Brain pericyte (primary cell): Measurements from ENCODE around the gene TMEM63C.

Experiments used
- DNase-seq: peaks from one replicate; pipeline ENCODE4 v3.0.0-alpha.2; 2012; ENCODE audit warnings: low read depth, low spot score

TMEM63C gene, protein sequence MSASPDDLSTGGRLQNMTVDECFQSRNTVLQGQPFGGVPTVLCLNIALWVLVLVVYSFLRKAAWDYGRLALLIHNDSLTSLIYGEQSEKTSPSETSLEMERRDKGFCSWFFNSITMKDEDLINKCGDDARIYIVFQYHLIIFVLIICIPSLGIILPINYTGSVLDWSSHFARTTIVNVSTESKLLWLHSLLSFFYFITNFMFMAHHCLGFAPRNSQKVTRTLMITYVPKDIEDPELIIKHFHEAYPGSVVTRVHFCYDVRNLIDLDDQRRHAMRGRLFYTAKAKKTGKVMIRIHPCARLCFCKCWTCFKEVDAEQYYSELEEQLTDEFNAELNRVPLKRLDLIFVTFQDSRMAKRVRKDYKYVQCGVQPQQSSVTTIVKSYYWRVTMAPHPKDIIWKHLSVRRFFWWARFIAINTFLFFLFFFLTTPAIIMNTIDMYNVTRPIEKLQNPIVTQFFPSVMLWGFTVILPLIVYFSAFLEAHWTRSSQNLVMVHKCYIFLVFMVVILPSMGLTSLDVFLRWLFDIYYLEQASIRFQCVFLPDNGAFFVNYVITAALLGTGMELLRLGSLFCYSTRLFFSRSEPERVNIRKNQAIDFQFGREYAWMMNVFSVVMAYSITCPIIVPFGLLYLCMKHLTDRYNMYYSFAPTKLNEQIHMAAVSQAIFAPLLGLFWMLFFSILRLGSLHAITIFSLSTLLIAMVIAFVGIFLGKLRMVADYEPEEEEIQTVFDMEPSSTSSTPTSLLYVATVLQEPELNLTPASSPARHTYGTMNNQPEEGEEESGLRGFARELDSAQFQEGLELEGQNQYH

DNA sequence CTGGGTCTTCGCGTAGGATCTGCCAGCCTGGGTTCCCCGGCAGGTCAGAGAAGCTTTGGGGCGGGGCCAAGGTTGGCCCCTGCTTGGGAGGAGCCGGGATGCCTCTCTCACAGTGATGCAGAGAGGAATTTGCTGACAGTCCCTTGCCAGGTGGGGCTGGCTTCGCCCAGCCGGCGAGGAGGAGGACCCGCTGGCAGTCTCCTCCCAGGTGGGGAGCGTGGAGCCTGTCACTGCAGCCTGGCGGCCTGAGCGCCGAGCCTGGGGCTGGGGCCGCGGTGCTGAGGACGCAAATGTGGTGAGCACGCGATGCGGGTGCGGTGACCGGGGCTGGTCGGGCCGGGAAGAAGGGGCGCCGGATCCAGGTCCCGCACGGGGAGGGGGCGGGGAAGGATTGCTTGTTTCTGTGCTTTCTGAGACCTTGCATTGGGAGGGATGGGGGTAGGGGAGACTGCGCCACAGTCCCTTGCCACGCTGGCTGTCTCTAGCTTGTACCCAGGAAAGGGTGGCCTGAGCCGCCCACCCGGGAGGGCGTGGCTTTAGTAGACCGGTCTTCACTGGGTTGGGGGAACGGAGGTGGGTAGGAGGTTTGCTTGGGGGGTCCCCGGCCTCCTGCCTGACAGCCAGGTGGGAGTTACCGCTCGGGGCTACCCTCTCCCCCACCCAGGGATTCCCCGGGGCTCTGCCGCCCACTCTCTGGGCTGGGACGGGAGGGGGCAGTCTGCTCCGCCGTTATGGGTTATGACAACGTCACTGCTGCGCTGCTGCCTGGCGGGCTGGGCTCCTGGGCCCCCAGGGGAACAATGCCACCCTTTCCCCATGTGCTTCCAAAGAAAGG lies at the start of gene TMEM63C:
Gene TMEM63C, plus strand, starts transcription at position 196 of the 835 bp plus-strand sequence. CDS start 37,016 bp downstream, outside the sequence.
- DNase-seq, result no peak

DNA sequence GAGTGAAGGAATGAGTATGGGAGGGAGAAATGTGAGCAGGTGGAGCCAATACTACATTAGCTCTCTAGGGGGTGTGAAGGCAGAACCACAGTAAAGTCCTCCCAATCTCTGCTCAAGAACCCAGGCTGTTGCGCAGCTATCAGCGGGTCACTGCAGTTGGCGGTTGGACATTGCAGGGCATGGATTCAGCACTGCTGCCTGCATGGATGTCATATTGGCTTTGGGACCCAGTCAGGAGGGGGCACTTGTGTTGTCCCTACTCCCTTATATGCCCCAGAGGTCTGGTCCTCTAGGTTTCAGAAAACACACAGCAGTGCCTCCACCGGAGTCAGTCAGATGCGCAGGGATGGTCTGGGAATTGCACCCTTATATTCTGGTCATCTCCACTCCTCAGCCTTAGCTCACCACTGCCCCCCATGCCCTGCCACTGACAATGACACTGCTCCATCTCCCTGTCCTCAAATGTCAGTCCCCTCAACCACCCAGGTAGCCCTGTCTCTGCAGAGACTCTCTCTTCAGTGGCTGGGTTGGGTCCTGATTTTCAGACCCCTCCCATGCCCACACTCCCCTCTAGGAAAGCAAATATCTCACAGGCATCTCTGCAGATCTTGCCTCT lies 49.6 kb upstream of the TMEM63C start:
- no peak for DNase-seq

DNA sequence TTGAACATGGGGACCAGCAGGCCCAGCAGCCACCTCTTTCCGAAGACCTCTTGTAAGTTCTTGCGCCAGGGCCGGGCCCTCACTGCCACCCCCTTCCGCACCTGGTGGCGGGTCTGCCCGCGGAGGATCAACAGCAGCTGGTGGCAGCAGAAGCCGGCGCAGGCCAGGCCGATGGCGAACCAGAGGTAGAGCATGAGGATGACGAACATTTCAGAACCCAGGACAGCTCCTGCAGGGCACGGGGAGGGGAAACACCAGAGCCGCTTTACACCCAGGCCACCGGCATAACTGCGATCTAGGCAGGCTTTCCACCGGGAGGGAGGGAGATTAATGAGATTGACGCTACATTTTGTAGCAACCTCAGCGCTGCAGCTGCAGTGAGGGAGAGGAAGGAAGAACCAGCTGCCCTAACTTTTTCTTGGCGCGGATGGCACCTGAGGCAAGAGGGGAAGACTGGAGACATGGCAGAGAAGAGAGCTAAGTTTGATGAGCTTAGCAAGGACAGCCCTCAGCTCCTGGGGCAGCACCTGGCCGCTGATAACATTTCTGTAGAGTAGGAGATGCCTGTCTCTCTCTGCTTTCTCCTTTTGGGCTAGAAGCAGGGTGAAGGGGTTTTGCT lies 47.8 kb upstream of the TMEM63C start:
- no peak for DNase-seq

DNA sequence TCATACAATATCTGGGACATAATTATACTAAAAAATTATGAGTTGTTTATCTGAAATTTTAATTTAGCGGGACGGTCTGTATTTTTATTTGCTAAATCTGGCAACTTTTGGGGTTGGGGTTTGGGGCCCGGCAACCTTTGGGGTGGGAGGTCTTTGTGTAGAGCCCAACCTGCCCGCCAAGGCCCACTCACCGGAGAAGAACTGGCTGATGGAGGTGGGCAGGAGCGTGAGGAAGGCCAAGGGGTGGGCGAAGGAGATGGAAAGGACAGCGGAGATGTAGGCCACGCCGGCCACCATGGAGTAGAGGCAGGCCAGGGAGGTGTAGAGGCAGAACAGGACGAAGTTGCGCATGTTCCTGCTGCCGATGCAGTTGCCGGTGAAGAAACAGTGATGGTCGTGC lies 42.6 kb upstream of the TMEM63C start:
- DNase-seq, result no peak

DNA sequence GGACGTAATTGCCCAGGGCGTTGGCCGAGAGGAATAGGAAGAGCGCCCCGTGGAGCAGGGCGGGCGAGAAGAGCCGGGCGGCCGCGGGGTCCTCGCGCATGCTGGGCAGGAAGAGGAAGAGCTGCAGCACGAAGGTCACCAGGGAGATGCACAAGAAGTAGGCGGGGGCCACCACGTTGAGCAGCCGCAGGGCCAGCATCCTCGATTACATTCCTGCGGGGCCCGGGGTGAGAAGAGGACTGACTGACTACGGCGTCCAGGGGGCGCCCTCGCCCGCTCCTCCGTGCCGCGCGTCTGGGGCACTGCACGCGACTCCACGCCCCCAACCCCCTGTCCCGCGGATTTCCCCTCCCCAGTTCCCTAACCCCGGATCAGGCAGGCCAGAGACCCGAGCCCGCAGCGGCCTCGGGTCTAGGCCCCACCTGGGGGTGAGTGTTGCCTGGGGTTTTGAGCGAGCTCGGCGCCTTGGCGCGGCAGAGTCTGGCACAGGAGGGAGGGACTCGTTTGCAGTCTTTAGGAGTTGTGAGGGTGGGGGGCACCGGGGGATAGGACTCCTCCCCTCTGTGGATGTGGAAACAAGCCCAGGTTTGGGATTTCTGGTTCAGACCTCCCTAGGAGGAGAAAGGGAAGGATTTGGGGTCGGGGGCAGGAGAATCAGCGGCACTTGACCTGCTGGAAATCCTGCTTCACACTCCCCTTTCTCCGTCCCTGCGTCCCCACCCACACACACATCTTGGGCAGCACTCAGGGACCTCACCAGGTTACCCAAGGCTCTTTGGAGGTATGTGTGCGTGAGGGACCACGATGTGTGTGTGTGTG lies 41.8 kb upstream of the TMEM63C start:
- DNase-seq, result no peak

DNA sequence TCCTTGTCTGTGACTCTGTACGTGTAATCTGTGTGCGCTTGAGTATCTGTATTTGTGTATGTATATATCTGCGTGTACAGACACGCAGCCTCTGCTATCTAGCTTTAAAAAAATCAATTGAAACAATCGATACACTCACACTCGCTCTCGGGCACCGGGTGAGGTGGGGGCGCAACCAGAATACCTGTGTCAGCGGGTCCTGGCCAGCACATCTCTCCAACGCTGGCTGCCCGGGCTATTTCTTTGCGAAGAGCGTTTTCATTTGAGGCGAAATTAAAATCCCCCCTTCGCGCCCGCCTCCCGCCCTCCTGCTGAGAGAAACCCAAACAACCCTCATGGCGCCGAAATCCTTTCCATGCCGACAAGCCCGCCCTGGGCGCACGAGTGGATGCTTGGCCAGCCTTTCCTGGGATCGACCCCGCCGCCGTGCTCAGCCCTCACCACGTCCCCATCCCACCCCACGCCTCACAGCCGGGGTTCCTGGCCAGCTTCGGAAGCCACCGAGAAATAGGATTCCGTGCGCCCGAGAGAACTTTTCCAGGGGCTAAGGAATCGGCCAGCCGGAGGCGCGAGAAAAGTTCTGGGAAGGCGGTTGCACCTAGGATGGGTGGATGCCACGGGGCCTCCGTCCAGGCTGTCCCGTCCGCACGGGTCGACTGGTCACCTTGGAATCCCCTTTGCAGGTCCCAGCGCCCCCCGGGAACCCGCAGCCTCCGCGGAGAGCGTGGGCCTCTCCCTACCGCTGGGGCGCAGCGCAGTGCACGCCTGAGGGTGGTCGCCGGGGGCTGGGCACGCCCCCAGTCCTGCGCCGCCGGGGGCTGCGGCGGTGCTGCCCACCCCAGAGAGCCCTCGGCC lies 41.0 kb upstream of the TMEM63C start:
- DNase-seq, result no peak

DNA sequence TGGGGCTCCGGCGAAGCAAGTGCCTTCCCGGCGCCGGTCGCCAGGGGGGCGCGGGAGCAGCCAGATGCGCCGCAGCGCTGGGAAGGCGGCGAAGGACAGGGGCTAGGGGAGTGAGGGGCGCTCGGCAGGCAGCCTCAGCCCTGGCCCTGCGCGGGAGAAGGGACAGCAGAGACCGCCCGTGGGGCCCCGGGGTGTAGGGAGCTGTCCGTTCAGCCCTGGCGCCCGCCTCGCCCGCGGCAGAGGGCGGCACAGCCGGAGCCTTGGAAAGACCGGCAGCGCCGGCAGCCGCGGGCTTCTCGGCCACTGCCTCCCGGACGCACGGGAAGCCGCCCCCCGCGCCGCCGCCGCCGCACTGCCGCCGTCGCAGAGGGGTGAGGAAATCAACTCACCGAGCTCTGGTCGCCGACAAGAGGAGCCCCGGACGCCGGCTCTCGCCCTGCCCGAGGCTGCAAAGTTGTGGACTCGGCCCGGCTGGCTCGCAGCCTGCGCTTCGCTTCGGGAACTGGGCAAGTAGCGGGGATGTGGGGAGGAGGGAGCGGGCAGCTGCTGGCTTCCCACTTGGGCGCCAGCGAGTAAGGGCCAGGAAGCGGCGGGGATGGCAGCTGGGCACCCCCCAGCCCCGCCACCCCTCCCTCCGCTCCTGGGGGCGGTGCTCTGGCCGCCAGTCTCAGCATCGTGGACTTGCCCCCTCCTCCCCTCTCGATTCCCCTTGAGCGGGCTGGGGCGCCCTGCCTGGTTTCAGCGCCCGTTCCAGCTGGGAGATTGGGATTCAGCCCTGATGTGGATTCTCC lies 40.2 kb upstream of the TMEM63C start, which contains the start of gene ZDHHC22:
Gene ZDHHC22, minus strand, starts transcription at position 578 of the 791 bp plus-strand sequence. CDS start 2,053 bp downstream, outside the sequence.
- no peak for DNase-seq

DNA sequence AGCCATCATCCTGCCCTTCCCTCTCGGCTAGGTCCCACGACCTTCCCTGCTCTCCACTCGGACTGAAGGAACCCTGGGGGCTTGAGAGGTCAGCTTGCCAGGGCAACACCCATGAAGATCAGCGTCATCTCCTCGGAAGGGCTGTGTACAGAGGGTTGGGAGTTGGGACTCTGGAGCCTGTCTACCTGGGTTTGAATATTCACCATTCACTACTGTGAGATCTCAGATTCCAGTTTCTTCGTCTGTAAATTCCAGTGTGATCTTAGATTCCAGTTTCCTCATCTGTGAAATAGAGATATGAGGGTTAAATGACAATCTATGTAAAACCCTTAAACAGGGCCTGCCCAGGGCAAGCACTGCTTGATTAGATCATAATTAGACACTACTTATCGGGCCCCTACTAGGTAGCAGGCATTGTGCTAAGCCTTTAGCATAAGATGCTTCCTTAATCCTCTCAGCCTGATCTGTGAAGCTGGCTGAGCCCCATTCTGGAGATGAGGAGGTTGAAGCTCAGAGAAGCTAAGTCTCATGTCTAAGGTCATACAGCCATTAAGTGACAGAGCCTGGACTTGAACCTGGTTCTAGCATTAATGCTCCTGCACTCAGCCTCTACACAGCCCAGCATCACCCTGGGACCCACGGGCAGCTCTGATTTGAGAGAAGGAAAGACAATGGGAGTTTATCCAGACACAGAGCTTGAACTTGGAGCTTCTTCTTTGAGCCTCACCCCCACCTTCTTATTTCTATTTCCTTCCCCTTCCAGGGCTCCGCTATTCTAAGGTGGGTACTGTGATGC lies 39.4 kb upstream of the TMEM63C start:
- DNase-seq, result no peak

DNA sequence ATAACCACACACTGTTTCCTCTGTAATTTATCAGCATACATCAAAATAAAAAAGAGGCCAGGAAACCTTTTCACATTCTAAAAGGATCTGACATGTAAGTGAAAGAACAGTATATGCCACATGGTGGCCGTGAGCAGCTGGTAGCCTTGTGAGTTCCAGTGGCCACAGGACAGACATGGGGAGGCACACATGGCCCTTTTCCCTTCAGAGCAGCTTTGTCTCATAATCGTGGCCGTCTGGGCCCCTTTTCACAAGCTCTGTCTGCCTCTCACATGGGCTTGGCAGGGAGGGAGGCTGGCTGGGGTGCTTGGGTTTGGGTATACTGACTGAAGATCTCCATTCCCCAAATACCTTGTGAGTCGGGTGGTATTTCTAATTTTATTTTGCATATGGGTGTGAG lies 38.5 kb upstream of the TMEM63C start:
- DNase-seq, result no peak

DNA sequence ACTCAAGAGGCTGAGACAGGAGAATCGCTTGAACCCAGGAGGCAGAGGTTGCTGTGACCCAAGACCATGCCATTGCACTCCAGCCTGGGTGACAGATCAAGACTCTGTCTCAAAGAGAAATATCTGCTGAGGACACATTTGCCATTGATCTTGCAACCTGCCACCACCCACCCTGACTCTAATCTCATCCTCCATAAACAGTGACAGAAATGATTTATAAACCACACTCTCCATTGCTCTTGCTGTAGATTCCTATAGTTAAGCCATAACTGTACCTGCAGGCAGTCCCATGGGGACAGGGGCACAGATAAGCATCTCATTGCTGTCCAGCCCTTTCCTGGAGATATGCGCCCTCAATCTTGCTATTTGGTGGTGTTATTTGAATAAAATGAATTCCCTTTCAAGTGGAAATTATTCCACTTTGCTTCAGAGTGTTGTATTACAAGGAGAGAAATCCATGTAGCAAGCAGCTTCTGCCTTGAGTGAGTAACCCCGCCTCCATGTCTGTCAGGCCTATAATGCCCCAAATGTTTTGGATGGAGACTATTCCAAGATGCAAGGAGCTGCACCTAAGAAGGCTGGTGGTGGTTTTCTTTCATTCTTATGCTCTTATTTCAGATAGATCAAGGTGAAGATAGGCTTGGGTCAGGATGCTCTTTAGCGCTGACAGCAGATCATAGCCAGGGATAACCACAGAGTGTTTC lies 37.0 kb upstream of the TMEM63C start:
- DNase-seq, result no peak

DNA sequence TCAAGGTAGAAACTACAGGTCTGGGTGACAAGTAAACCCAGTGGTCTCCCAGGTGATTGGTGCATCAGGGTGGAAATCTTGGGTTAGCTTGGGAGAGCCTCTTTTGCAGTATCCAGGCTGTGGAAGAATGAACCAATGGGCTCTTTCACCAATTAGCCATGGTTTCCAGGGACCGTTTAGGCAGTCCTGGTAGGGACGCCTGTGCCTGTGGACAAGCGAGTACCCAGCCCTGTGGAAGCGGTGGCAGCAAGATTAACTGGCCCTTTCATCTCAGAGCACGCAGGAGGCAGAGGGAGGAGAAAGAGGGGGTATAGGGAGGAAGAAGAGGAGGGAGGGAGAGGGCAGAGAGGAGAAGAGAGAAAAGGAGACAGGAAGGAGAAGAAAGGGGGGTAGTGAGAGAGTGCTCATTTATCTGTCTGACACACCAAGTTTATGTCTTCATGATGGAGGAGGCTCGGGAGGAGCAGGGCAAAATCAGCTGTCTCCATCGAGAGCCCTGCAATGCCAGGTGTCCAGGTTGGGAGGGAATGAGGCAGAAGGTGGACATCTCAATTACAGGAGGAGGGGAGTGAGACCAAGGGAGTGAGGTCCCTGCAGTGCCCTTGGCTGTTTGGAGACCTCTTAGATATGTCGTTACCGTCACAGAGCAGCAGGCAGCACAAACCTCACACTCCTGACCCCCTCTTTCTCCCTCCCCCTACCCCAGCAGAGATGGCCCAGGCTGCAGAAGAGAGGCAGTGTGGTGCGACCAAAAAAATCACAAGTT lies 35.4 kb upstream of the TMEM63C start:
- DNase-seq, result no peak

DNA sequence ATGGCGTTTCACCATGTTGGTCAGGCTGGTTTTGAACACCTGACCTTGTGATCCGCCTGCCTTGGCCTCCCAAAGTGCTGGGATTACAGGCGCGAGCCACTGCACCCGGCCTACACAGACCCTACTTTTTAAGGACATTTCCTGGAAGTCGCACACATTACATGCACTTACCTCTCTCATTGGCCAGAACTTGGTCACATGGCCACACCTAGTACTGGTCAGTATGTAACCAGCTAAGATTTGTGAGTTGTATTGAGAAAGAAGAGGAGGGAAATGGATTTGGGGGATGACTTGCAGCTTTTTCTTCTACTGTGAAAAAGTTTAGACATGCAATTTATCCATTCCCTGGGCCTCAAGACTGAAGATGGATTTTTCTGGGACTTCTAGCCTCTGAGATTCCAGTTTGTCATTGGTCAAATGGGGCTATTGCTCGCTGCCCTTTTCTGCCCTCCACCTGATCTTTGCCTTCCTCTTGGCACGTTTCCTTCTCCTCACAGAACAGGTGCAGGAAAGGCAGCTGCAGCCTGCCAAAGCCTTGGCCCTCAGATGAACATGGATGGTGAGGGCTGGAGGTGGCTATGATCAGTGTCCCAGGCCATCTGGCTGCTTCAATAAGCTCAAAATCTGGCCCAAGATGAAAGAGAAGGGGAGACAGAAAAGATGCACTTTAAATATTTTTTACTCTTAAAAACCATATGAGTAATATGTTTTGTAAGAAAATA lies 32.9 kb upstream of the TMEM63C start:
- no peak for DNase-seq

DNA sequence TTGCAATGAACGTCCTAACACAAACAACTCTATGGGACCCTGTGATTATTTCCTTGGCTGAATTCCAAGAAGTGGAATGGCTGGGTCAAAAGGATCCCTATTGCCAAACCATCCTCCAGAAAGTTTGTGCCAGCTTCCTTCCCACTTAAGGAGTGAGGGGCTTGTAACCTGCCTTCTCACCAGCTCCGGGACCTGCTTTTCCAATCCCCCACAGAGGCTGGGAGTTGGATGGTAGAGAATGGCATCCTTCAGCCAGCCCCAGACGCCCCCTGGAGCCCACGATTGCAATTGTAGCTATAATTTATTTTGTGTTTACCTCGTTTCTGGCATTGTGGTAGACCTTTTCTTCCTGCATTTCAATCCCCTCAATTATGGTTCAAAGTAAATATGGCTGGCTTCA lies 30.4 kb upstream of the TMEM63C start:
- no peak for DNase-seq

DNA sequence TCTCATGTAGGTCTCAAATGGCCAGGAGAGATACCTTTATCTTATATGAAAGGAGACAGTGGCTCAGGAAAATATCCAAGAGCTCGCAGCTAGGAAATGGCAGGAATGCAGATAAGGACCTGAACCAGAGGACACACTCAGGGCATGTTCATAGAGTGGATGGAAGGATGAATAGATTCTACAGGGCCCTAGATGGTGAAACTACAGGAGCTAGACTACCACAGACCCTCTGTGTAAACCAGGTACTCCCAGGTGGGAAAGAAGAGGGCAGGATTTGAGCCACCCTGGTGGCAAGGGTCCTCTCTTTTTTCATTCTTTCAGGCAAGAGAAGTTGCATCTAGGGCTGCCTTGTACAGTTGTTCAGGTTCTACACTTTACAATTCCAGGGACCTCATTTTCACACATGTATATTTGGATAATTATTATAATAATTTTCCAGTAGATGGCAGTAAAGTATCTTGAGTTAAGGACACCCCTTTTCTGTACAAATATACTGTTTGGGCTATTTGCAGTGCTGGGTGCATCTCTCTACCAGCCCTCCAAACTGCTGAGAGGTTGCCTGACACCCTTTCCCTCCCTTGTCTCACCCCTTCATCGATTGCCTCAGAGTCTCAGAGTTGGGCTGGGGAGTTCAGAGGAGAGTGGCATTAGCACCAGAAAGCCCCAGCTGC lies 29.5 kb upstream of the TMEM63C start:
- DNase-seq, result no peak

DNA sequence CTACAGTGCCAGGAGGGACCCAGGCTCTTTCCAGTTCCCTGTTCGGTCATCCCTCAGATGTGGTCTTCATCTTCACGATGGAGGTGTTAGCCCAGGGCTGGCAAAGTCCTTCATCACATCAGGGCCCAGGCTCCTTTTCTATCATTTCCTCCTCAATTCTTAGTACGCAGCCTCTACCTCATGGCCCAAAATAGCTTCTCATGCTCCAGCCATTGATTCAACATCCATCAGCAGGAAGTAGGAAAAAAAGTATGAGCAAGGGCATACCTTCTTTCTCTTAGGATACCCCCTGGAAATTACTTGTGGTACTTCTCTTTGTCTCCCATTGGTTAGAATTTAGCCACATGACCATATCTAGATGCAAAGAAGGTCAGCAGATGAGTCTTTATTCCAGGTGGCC lies 27.8 kb upstream of the TMEM63C start:
- no peak for DNase-seq
